ENCODE results near the gene ACP1.

GRCh38 chr2:238431-238830 lies 26.3 kb upstream of the ACP1 start:
- TF ChIP-seq CTCF (IDR thresholded peaks at IDR 0.05) (no peak), EZH2 (IDR thresholded peaks at IDR 0.05) (no peak)
